Chondrocyte (in vitro differentiated cells): Measurements from ENCODE around the gene TIMP3. TPM values are rescaled to one million over a fixed set of nuclear protein-coding genes. Genes with fewer than 3 reads are reported as not detected.

Experiments used
- DNase-seq: peaks from one replicate; pipeline ENCODE4 v3.0.0; 2021; ENCODE audit warnings: mixed read lengths, low spot score
- H3K27ac Mint-ChIP-seq: one replicate; pipeline ENCODE4 v1.8.0; 2021; ENCODE audit warnings: mild to moderate bottlenecking, moderate library complexity, mixed read lengths; ENCODE audit not compliant: unreplicated experiment
- H3K27me3 Mint-ChIP-seq: 2 replicates; pipeline ENCODE4 v1.8.0; 2021; ENCODE audit warnings: low read depth, mixed read lengths
- H3K36me3 Mint-ChIP-seq: 2 replicates; pipeline ENCODE4 v1.8.0; 2021; ENCODE audit warnings: low read depth, mixed read lengths
- H3K4me1 Mint-ChIP-seq: 2 replicates; pipeline ENCODE4 v1.8.0; 2021; ENCODE audit warnings: low read depth, mild to moderate bottlenecking, mixed read lengths
- H3K4me3 Mint-ChIP-seq: one replicate; pipeline ENCODE4 v1.8.0; 2021; ENCODE audit warnings: mild to moderate bottlenecking, moderate library complexity, mixed read lengths; ENCODE audit not compliant: unreplicated experiment
- H3K9me3 Mint-ChIP-seq: 2 replicates; pipeline ENCODE4 v1.8.0; 2021; ENCODE audit warnings: low read depth, mixed read lengths
- CTCF ChIP-seq: fragments of 200-600 bp; sonication (generic); IDR thresholded peaks from 2 replicates; pipeline ENCODE4 v1.5.0; 2021; ENCODE audit warnings: antibody characterized with exemption, mild to moderate bottlenecking, moderate library complexity
- total RNA-seq: library from RNA; stranded (reverse); gene quantifications from 3 replicates; pipeline ENCODE4 v1.2.1, GENCODE V29; 2021

TIMP3 gene
- total RNA-seq, 1 donor from 2014 or later, result 126 TPM

GRCh38 chr22:32846780-32847491 lies 45.4 kb downstream of the TIMP3 start:
- H3K4me3 Mint-ChIP-seq, result no peak overlapping the region
- H3K27me3 Mint-ChIP-seq, result no peaks in the 10 kb centered on the region
- H3K36me3 Mint-ChIP-seq, result peaks cover 6% of the 10 kb centered on the region
- no peak for TF ChIP-seq CTCF
- H3K27ac Mint-ChIP-seq, result no peak overlapping the region
- no peaks in the 10 kb centered on the region for H3K9me3 Mint-ChIP-seq
- no peak for DNase-seq
- H3K4me1 Mint-ChIP-seq, result peaks cover 6% of the 10 kb centered on the region

GRCh38 chr22:32848226-32848625 lies 46.7 kb downstream of the TIMP3 start:
- TF ChIP-seq CTCF, result no peak
- no peak overlapping the region for H3K4me3 Mint-ChIP-seq
- H3K9me3 Mint-ChIP-seq, result no peaks in the 10 kb centered on the region
- peaks cover 17% of the 10 kb centered on the region for H3K4me1 Mint-ChIP-seq
- H3K27ac Mint-ChIP-seq, result no peak overlapping the region
- no peak for DNase-seq
- H3K27me3 Mint-ChIP-seq, result no peaks in the 10 kb centered on the region
- peaks cover 5% of the 10 kb centered on the region for H3K36me3 Mint-ChIP-seq

DNA sequence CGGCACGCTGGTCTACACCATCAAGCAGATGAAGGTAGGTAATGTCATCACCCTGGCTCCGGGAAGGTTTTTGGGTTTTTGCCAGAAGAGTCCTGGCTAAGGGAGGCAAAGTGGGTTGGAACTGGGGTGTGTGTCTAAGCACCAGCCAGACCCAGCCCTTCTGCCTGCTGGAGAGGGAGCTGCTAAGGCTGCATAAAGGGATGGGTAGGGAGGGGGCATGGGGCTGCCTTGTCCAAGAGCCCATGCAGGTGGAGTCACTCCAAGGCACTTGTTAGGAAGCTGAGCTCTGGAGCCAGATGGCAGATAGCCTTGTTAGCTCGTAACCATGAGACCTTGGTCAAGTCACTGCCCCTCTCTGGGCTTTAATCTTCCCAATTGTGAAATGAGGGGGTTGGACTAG lies 48.0 kb downstream of the TIMP3 start:
- Mint-ChIP-seq H3K4me3 (no peak overlapping the region), H3K9me3 (no peaks in the 10 kb centered on the region), H3K4me1 (peaks cover 18% of the 10 kb centered on the region), H3K27ac (no peak overlapping the region), H3K36me3 (peaks cover 3% of the 10 kb centered on the region), H3K27me3 (no peaks in the 10 kb centered on the region)
- no peak for TF ChIP-seq CTCF
- no peak for DNase-seq

DNA sequence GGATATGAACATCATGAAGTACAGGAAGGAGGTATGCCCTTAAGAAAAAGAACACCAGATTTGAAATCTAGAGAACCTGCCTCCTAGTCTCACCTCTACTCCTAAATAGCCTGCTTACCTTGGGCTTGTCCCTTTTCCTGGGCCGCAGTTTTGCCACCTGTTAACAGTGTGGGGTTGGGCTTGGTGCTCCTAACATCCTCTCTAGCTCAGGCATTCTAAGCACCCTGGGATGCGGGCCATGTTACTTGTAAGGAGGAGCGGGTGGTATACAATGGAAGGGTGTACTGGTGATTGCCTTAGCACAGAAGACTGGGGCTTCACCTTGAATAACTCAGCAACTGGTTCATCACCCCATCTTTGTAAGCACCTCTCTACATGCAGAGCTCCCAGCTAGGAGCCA lies 48.7 kb downstream of the TIMP3 start:
- no peaks in the 10 kb centered on the region for H3K27me3 Mint-ChIP-seq
- TF ChIP-seq CTCF, result no peak

GRCh38 chr22:32850591-32851517 lies 49.3 kb downstream of the TIMP3 start:
- H3K9me3 Mint-ChIP-seq, result no peaks in the 10 kb centered on the region
- peaks cover 6% of the 10 kb centered on the region for H3K36me3 Mint-ChIP-seq
- no peaks in the 10 kb centered on the region for H3K27me3 Mint-ChIP-seq
- no peak for TF ChIP-seq CTCF
- no peak overlapping the region for H3K27ac Mint-ChIP-seq
- H3K4me3 Mint-ChIP-seq, result no peak overlapping the region
- no peak for DNase-seq
- peaks cover 18% of the 10 kb centered on the region for H3K4me1 Mint-ChIP-seq

More for the DNA sequence above, 48.7 kb downstream of the TIMP3 start:
- peaks cover 6% of the 10 kb centered on the region for H3K36me3 Mint-ChIP-seq
- no peak for DNase-seq
- H3K9me3 Mint-ChIP-seq, result no peaks in the 10 kb centered on the region
- no peak overlapping the region for H3K4me3 Mint-ChIP-seq
- no peak overlapping the region for H3K27ac Mint-ChIP-seq
- H3K4me1 Mint-ChIP-seq, result peaks cover 18% of the 10 kb centered on the region
